Measurements from ENCODE around the gene SLC26A6. TPM values are rescaled to one million over a fixed set of nuclear protein-coding genes. Genes with fewer than 3 reads are reported as not detected.

The SLC26A6 gene
- total and polyA plus RNA-seq, 10 of the 15 experiments (the other 5 are each of a cell fraction or from before 2014, with no cell fraction given): 2.1 to 24.9 (median 13.3) TPM

DNA sequence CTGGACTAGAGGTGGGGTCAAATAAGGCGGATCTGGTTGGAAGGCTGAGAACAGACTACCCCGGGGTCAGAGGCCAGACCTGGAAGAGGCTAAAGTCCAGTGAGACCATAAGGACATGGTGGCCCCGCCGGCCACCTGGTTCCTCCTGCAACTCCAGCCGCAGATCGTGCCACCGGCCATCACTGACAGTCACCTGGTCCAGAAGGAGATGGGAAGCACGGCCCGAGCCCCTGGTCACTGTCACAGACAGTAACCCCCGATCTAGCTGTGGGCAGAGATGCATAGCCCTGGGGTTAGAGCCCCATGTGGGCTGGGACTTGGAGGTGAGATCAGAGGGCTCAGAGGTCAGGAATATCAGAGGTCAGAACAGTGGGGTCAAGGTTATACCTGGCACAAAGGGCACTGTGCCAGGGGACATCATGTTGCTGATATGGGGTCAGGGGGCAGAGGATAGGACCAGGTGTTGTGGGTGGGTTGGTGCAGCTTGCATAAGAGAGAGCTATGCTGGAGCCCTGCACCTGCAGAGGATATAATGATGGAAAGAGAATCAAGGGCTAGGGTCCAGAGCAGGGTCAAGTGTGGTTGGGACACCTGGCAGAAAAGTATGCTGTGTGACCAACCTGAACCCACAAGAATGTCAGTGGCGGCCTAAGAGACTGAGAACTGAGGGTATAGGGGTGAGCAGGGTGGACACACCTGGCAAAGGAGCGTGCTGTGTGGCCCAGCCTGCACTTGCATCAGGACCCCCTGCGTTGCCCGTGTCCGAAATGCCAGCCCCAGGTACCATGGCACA, 17.9 kb upstream of the SLC26A6 start (continued):
- TF ChIP-seq, protein P1, sequence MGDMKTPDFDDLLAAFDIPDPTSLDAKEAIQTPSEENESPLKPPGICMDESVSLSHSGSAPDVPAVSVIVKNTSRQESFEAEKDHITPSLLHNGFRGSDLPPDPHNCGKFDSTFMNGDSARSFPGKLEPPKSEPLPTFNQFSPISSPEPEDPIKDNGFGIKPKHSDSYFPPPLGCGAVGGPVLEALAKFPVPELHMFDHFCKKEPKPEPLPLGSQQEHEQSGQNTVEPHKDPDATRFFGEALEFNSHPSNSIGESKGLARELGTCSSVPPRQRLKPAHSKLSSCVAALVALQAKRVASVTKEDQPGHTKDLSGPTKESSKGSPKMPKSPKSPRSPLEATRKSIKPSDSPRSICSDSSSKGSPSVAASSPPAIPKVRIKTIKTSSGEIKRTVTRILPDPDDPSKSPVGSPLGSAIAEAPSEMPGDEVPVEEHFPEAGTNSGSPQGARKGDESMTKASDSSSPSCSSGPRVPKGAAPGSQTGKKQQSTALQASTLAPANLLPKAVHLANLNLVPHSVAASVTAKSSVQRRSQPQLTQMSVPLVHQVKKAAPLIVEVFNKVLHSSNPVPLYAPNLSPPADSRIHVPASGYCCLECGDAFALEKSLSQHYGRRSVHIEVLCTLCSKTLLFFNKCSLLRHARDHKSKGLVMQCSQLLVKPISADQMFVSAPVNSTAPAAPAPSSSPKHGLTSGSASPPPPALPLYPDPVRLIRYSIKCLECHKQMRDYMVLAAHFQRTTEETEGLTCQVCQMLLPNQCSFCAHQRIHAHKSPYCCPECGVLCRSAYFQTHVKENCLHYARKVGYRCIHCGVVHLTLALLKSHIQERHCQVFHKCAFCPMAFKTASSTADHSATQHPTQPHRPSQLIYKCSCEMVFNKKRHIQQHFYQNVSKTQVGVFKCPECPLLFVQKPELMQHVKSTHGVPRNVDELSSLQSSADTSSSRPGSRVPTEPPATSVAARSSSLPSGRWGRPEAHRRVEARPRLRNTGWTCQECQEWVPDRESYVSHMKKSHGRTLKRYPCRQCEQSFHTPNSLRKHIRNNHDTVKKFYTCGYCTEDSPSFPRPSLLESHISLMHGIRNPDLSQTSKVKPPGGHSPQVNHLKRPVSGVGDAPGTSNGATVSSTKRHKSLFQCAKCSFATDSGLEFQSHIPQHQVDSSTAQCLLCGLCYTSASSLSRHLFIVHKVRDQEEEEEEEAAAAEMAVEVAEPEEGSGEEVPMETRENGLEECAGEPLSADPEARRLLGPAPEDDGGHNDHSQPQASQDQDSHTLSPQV (IDR thresholded peaks at IDR 0.05): no peak

DNA sequence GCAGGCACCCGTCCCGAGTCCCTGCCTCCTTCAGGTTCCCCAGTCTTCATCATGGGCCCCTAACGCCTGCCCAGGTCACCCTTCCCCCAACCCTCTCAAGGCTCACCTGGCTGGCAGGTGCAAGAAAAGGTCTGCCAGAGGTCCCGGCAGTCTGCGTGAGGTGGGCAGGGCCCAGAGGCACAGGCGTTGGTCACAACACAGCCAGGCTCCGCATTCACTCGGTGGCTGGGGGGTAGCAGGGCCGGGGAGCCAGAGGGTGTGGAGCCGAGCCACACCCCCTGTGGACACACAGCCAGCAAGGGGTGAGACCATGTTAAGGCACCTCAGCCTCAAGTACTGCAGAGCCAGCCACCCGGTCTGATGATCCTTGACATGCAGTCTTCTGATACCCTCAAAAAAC, 16.5 kb upstream of the SLC26A6 start:
- in situ Hi-C loops (cut with MboI) (no loop called here), intact Hi-C loops (cut with micrococcal nuclease; ENCODE audit: unreplicated experiment) (no loop called here)
- Histone ChIP-seq H3K27ac (ENCODE audit: control insufficient read depth, insufficient read depth) (no peak overlapping the region), H3K27me3 (replicated peaks in 1 of 2; ENCODE audit: control insufficient read depth in 2 of 2, insufficient read depth in 2 of 2, low read length in 1 of 2) (peaks cover 0 to 2% of the 10 kb centered on the region in 2 experiments; a peak in 1 of 4 replicates), H3K9me3 (replicated peaks; ENCODE audit: control insufficient read depth, insufficient read depth, low read length) (no peaks in the 10 kb centered on the region), H3K4me3 (no peak overlapping the region), H3K9ac (ENCODE audit: control insufficient read depth, insufficient read depth, low read length) (no peak overlapping the region), H3K4me2 (ENCODE audit: control insufficient read depth, insufficient read depth) (no peak overlapping the region), H2AFZ (ENCODE audit: control insufficient read depth, low read depth, low read length) (no peak overlapping the region), H4K20me1 (ENCODE audit: control insufficient read depth, insufficient read depth) (no peaks in the 10 kb centered on the region; the same call in 1 of the 2 replicates), H3K36me3 (ENCODE audit: control insufficient read depth in 2 of 2, insufficient read depth in 2 of 2, low read length in 1 of 2) (no peaks in the 10 kb centered on the region), H3K4me1 (ENCODE audit: control insufficient read depth, insufficient read depth, low read length) (0 out of 2 replicates have a peak, but pooled peaks cover 3% of the 10 kb centered on the region), H3K79me2 (ENCODE audit: control insufficient read depth, insufficient read depth, low read length) (no peaks in the 10 kb centered on the region)
- CTCF ChIA-PET: no interaction called here
- no TSS peak for BruUV-seq (replicated peaks)
- SMC1A ChIA-PET (ENCODE audit: uncharacterized antibody, unreplicated experiment): no interaction called here
- WGBS (ENCODE audit: insufficient coverage, insufficient replicate concordance, low lambda C conversion rate, missing lambda C conversion rate): 40% methylated on average over 11 of the region's 11 CpGs
- DNase-seq (ENCODE audit: low read depth, low spot score): no peak
- TF ChIP-seq TAF1 (IDR thresholded peaks at IDR 0.05; ENCODE audit: borderline replicate concordance, low read depth, low read length): no peak
- no peak for TF ChIP-seq CHD1 (IDR thresholded peaks at IDR 0.05; ENCODE audit: low read depth, low read length)
- TF ChIP-seq YY1 (IDR thresholded peaks at IDR 0.05; ENCODE audit: low read depth, low read length): no peak
- TF ChIP-seq ASH2L (IDR thresholded peaks at IDR 0.05; ENCODE audit: borderline replicate concordance, low read depth): no peak
- RAD21 ChIA-PET (ENCODE audit: unreplicated experiment): no interaction called here
- FAIRE-seq: no peak
- no peak for ATAC-seq
- POLR2A ChIA-PET: no interaction called here
